VCaP (cell line): ENCODE measurements around the gene PCDHGB1.
"Not testable (repeated sequence)": the region's sequence is repeated elsewhere in the genome, so short reads cannot be mapped to it uniquely, and the experiment has no call there.

ENCODE experiments used
- H3K27ac ChIP-seq: fragments of 450-650 bp; 2 replicates; pipeline ENCODE4 v1.5.1; 2017
- TF ChIP-seq, protein P1 (sequence below): fragments of 450-650 bp; conservative IDR thresholded peaks from 2 replicates; pipeline ENCODE4 v1.5.1; 2017; ENCODE audit warnings: mild to moderate bottlenecking, moderate library complexity

PCDHGB1 gene

GRCh38 chr5:141349917-141350619 lies at the start of gene PCDHGB1:
TSS of gene PCDHGB1 (plus strand) at chr5:141350099. CDS start at chr5:141350261, 162 bp downstream.
- H3K27ac ChIP-seq = peak within 1 kb of the TSS; percentile 38; the same call in 1 of the 2 replicates
- TF ChIP-seq, protein P1, sequence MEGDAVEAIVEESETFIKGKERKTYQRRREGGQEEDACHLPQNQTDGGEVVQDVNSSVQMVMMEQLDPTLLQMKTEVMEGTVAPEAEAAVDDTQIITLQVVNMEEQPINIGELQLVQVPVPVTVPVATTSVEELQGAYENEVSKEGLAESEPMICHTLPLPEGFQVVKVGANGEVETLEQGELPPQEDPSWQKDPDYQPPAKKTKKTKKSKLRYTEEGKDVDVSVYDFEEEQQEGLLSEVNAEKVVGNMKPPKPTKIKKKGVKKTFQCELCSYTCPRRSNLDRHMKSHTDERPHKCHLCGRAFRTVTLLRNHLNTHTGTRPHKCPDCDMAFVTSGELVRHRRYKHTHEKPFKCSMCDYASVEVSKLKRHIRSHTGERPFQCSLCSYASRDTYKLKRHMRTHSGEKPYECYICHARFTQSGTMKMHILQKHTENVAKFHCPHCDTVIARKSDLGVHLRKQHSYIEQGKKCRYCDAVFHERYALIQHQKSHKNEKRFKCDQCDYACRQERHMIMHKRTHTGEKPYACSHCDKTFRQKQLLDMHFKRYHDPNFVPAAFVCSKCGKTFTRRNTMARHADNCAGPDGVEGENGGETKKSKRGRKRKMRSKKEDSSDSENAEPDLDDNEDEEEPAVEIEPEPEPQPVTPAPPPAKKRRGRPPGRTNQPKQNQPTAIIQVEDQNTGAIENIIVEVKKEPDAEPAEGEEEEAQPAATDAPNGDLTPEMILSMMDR = peak; percentile 73

DNA sequence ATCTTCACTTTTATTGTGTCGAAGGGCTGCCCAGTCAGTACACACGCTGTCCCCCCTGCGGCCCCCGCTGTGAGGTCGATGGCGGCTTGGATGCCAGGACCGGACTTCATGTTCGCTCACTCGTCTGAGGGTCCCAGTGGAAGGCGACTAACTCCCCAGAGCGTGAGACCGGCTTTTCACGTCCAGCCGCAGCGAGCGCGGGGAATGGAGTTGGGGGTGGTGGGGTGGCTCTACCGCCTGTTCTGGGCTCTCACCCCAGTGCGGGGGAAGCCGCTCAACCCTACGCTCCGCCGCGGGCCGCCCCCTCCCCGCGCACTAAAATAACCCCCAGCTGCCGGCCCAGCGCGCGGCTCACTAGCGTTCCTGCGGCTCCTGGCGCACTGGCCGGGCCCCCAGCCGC lies 46.1 kb upstream of the PCDHGB1 start, which contains the start of gene SLC25A2:
Gene SLC25A2 (minus strand): TSS at position 294 of the 400 bp plus-strand sequence. CDS start 184 bp downstream, at position 110.
- no peak within 1 kb of the TSS for H3K27ac ChIP-seq
- TF ChIP-seq, protein P1 = no peak

GRCh38 chr5:141306630-141307029 lies 43.3 kb upstream of the PCDHGB1 start:
- H3K27ac ChIP-seq = no peak overlapping the region
- TF ChIP-seq, protein P1 = no peak

DNA sequence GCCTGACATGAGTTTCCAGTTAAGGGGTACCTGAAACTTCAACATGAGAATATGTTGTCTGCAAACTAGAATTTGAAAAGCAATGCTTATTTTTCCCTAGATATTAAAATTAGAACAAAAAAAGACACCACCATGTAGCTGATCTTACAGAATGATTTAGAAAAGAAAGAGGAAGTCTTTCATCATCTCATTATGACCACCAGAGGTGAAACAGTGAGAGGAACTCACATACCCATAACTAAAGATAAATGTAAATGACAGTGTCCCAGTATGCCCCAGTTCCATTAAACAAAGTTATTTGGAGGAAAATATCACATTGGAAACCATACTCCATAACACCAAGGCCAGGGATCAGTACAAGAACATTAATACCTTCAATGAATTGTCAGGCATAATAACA lies 36.2 kb upstream of the PCDHGB1 start:
- TF ChIP-seq, protein P1 = no peak
- no peak overlapping the region for H3K27ac ChIP-seq

GRCh38 chr5:141316963-141317362 lies 32.9 kb upstream of the PCDHGB1 start:
- H3K27ac ChIP-seq = not testable (repeated sequence)

- TF ChIP-seq, protein P1 = no peak
- no peak overlapping the region for H3K27ac ChIP-seq
Measured at GRCh38 chr5:141319202-141319601, 30.7 kb upstream of the PCDHGB1 start.

DNA sequence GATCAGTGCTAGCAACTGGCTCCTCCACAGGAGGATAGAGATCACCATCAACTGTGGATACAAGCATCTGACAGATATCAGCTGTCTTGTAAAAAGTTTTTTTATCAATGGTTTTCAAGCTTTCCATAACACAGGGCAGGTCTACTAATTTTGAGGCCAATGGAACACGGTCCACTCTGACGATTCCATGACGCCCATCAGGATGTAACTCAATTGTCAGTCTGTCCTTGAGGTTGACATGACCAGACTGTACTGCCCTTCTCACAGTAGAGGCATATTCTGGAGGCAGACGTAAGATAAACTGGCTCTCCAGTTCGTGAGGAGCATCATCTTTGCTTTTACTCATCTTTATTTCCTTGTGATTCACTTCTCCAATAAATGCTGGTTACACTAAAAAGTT lies 30.2 kb upstream of the PCDHGB1 start:
- peak overlapping the region; percentile 92; the same call in 1 of the 2 replicates for H3K27ac ChIP-seq
- TF ChIP-seq, protein P1 = no peak
